HepG2 (cell line): ENCODE measurements around the gene UTP4. TPM values are rescaled to one million over a fixed set of nuclear protein-coding genes. Genes with fewer than 3 reads are reported as not detected.

Source experiments
- FIP1L1 ChIP-seq: fragments of 200-400 bp; formaldehyde crosslinking; IDR thresholded peaks from 2 replicates; pipeline ENCODE4 v1.6.1; 2018; ENCODE audit warnings: low read depth, mild to moderate bottlenecking, low read length, moderate library complexity, borderline replicate concordance; ENCODE audit not compliant: insufficient read depth
- HDAC1 ChIP-seq: sonication (generic); formaldehyde crosslinking; IDR thresholded peaks from 2 replicates; pipeline ENCODE4 v1.5.1; 2020; ENCODE audit warnings: mild to moderate bottlenecking, missing genetic modification reagents
- HNRNPK ChIP-seq: fragments of 200-400 bp; formaldehyde crosslinking; IDR thresholded peaks from 2 replicates; pipeline ENCODE4 v1.6.1; 2018; ENCODE audit warnings: low read length, low read depth, moderate library complexity, mild to moderate bottlenecking; ENCODE audit not compliant: poor library complexity, severe bottlenecking
- RBAK ChIP-seq: sonication (generic); formaldehyde crosslinking; IDR thresholded peaks from 2 replicates; pipeline ENCODE4 v1.5.1; 2020; ENCODE audit warnings: mild to moderate bottlenecking, missing genetic modification reagents
- SP1 ChIP-seq, 2 experiments: fragments of 450-650 bp in 1 of 2; sonication (generic) in 1 of 2; formaldehyde crosslinking in 1 of 2; IDR thresholded peaks; 2 replicates each; pipeline versions ENCODE4 v1.4.0 to v1.6.1; 2016 to 2020; ENCODE audit warnings: missing genetic modification reagents in 1 of 2
- ZFP91 ChIP-seq: sonication (generic); formaldehyde crosslinking; IDR thresholded peaks from 2 replicates; pipeline ENCODE4 v1.9.0; 2022; ENCODE audit warnings: missing genetic modification reagents, mild to moderate bottlenecking, borderline replicate concordance
- ZKSCAN8 ChIP-seq: IDR thresholded peaks from 2 replicates; pipeline ENCODE4 v1.6.1; 2016; ENCODE audit warnings: borderline replicate concordance, missing genetic modification reagents, missing compliant biosample characterization
- ZNF589 ChIP-seq: sonication (generic); formaldehyde crosslinking; conservative IDR thresholded peaks from 2 replicates; pipeline ENCODE4 v1.8.0; 2022; ENCODE audit warnings: mild to moderate bottlenecking, moderate library complexity, missing genetic modification reagents
- ZNF644 ChIP-seq: IDR thresholded peaks from 2 replicates; pipeline ENCODE4 v1.6.1; 2016; ENCODE audit warnings: low read depth
- ZSCAN31 ChIP-seq: sonication (generic); formaldehyde crosslinking; IDR thresholded peaks from 2 replicates; pipeline ENCODE4 v1.5.0; 2020; ENCODE audit warnings: low read depth, mild to moderate bottlenecking, missing genetic modification reagents
- polyA plus RNA-seq, 8 experiments: library from polyadenylated mRNA; depleted of rRNA in 3 of 8; stranded (reverse) in 7 of 8; unstranded in 1 of 8; fragments of >200 nt; fragmentation: Illumina TruSeq in 4 of 8; extraction: Trizol in 4 of 8; gene quantifications; 2 replicates each; pipeline versions ENCODE4 v1.2.1 to v1.2.3, GENCODE V29; 2011 to 2016; ENCODE audit warnings: low read depth in 4 of 8, missing spikeins in 1 of 8, mixed read lengths in 1 of 8; ENCODE audit not compliant: insufficient read depth in 1 of 8
- total RNA-seq, 5 experiments: library from RNA; depleted of rRNA; stranded (reverse); fragments of >200 nt; fragmentation: Illumina TruSeq; extraction: Trizol; gene quantifications; 2 replicates each; pipeline ENCODE4 v1.2.3, GENCODE V29; 2016; ENCODE audit warnings: low read depth in 1 of 5
- TF ChIP-seq, protein P1 (sequence below): IDR thresholded peaks from 2 replicates; pipeline ENCODE4 v1.6.1; 2016; ENCODE audit warnings: low read depth, borderline replicate concordance
- TF ChIP-seq, protein P2 (sequence below): sonication (generic); formaldehyde crosslinking; IDR thresholded peaks from 2 replicates; pipeline ENCODE4 v1.8.1; 2023; ENCODE audit warnings: missing genetic modification reagents, inconsistent platforms, borderline replicate concordance
- TF ChIP-seq, protein P3 (sequence below): IDR thresholded peaks from 2 replicates; pipeline ENCODE4 v1.4.0; 2020; ENCODE audit warnings: mild to moderate bottlenecking, missing genetic modification reagents
- TF ChIP-seq, protein P4 (sequence below): sonication (generic); formaldehyde crosslinking; IDR thresholded peaks from 2 replicates; pipeline ENCODE4 v1.4.0; 2020; ENCODE audit warnings: missing genetic modification reagents
- TF ChIP-seq, protein P5 (sequence below), 2 experiments: sonication (generic) in 1 of 2; formaldehyde crosslinking in 1 of 2; IDR thresholded peaks; 2 replicates each; pipeline versions ENCODE4 v1.4.0 to v1.6.1; 2018 to 2020; ENCODE audit warnings: missing genetic modification reagents in 2 of 2, borderline replicate concordance in 1 of 2, low read depth in 1 of 2, mild to moderate bottlenecking in 1 of 2, missing biosample characterization in 1 of 2

Gene UTP4
- total and polyA plus RNA-seq, 2 of the 13 experiments (the other 11 are each of a cell fraction or from before 2014, with no cell fraction given), result 30.0 to 85.8 TPM

DNA sequence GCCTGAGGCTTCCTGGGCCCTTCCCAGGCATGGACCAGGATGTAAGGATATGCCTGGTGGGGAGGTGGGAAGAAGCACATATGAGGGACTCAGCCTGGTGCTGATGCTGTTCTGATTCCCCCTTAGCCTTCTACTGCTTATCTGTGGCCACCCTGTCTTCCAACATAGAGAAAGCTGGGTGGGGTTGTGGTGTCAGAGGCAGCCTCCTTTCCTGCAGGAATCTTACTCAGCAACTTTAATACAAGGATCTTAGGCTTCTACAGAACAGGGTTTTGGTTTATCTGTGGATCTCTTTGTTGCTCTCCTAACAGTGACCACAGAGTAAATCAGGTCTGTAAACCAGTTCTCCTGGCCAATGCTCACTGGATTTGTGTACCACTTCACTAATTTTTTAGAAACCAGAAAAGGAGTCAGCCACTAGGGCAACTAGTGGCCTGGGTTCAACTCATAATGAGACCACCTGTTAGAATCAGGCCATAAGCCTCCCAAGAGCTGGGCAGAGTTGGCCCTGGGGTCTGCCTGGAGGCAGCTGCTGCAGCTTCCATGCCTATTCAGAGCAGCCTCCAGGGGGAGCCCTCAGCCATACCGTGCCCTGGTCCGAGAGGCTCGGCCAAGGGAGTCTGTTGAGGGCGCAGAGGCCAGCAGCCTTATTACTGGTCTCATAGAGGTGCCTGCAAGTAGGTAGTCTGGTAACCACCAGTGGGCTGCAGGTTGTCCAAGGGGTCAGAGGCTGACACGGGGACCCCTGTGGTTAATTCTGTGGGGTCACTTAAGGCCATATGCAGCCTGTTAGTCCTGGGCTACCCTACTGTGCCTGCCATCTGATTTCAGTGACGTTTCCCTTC, 19.9 kb upstream of the UTP4 start (continued):
- TF ChIP-seq, protein P1, sequence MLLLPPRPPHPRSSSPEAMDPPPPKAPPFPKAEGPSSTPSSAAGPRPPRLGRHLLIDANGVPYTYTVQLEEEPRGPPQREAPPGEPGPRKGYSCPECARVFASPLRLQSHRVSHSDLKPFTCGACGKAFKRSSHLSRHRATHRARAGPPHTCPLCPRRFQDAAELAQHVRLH (CRISPR knock-in tag), result peak; percentile 40; the same call in 1 of the 2 replicates
- TF ChIP-seq ZNF589, result no peak
- TF ChIP-seq HDAC1 (CRISPR knock-in tag), result no peak
- TF ChIP-seq ZSCAN31 (CRISPR knock-in tag), result no peak
- TF ChIP-seq FIP1L1, result no peak
- TF ChIP-seq, protein P2, sequence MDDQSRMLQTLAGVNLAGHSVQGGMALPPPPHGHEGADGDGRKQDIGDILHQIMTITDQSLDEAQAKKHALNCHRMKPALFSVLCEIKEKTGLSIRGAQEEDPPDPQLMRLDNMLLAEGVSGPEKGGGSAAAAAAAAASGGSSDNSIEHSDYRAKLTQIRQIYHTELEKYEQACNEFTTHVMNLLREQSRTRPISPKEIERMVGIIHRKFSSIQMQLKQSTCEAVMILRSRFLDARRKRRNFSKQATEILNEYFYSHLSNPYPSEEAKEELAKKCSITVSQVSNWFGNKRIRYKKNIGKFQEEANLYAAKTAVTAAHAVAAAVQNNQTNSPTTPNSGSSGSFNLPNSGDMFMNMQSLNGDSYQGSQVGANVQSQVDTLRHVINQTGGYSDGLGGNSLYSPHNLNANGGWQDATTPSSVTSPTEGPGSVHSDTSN (CRISPR knock-in tag), result no peak
- TF ChIP-seq ZNF644 (CRISPR knock-in tag), result no peak
- TF ChIP-seq, protein P3, sequence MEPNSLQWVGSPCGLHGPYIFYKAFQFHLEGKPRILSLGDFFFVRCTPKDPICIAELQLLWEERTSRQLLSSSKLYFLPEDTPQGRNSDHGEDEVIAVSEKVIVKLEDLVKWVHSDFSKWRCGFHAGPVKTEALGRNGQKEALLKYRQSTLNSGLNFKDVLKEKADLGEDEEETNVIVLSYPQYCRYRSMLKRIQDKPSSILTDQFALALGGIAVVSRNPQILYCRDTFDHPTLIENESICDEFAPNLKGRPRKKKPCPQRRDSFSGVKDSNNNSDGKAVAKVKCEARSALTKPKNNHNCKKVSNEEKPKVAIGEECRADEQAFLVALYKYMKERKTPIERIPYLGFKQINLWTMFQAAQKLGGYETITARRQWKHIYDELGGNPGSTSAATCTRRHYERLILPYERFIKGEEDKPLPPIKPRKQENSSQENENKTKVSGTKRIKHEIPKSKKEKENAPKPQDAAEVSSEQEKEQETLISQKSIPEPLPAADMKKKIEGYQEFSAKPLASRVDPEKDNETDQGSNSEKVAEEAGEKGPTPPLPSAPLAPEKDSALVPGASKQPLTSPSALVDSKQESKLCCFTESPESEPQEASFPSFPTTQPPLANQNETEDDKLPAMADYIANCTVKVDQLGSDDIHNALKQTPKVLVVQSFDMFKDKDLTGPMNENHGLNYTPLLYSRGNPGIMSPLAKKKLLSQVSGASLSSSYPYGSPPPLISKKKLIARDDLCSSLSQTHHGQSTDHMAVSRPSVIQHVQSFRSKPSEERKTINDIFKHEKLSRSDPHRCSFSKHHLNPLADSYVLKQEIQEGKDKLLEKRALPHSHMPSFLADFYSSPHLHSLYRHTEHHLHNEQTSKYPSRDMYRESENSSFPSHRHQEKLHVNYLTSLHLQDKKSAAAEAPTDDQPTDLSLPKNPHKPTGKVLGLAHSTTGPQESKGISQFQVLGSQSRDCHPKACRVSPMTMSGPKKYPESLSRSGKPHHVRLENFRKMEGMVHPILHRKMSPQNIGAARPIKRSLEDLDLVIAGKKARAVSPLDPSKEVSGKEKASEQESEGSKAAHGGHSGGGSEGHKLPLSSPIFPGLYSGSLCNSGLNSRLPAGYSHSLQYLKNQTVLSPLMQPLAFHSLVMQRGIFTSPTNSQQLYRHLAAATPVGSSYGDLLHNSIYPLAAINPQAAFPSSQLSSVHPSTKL (CRISPR knock-in tag), result no peak
- no peak for TF ChIP-seq RBAK (CRISPR knock-in tag)
- TF ChIP-seq, protein P4, sequence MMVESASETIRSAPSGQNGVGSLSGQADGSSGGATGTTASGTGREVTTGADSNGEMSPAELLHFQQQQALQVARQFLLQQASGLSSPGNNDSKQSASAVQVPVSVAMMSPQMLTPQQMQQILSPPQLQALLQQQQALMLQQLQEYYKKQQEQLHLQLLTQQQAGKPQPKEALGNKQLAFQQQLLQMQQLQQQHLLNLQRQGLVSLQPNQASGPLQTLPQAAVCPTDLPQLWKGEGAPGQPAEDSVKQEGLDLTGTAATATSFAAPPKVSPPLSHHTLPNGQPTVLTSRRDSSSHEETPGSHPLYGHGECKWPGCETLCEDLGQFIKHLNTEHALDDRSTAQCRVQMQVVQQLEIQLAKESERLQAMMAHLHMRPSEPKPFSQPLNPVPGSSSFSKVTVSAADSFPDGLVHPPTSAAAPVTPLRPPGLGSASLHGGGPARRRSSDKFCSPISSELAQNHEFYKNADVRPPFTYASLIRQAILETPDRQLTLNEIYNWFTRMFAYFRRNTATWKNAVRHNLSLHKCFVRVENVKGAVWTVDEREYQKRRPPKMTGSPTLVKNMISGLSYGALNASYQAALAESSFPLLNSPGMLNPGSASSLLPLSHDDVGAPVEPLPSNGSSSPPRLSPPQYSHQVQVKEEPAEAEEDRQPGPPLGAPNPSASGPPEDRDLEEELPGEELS (CRISPR knock-in tag), result no peak
- TF ChIP-seq ZKSCAN8 (CRISPR knock-in tag), result no peak
- TF ChIP-seq ZFP91 (CRISPR knock-in tag), result peak; percentile 21; the same call in 1 of the 2 replicates
- TF ChIP-seq, protein P5, sequence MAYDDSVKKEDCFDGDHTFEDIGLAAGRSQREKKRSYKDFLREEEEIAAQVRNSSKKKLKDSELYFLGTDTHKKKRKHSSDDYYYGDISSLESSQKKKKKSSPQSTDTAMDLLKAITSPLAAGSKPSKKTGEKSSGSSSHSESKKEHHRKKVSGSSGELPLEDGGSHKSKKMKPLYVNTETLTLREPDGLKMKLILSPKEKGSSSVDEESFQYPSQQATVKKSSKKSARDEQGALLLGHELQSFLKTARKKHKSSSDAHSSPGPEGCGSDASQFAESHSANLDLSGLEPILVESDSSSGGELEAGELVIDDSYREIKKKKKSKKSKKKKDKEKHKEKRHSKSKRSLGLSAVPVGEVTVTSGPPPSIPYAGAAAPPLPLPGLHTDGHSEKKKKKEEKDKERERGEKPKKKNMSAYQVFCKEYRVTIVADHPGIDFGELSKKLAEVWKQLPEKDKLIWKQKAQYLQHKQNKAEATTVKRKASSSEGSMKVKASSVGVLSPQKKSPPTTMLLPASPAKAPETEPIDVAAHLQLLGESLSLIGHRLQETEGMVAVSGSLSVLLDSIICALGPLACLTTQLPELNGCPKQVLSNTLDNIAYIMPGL (CRISPR knock-in tag; IDR thresholded peaks at IDR 0.05; ENCODE audit: borderline replicate concordance in 1 of 2, low read depth in 1 of 2), result peak in 1 of 2 experiments; percentile 51; a peak in 1 of 4 replicates
- no peak for TF ChIP-seq HNRNPK
- no peak for TF ChIP-seq SP1 (IDR thresholded peaks at IDR 0.05)
- TF ChIP-seq SP1 (CRISPR knock-in tag; IDR thresholded peaks at IDR 0.05), result no peak
